HG02840 (cell line): Measurements from ENCODE around the gene PDE9A.

Experiments used
- ATAC-seq: cut with Tn5 transposase; IDR thresholded peaks from one replicate; pipeline ENCODE4 v1.9.1; 2021; ENCODE audit warnings: mild to moderate bottlenecking, moderate library complexity, moderate number of reproducible peaks; ENCODE audit not compliant: unreplicated experiment, low FRiP score

The PDE9A gene

DNA sequence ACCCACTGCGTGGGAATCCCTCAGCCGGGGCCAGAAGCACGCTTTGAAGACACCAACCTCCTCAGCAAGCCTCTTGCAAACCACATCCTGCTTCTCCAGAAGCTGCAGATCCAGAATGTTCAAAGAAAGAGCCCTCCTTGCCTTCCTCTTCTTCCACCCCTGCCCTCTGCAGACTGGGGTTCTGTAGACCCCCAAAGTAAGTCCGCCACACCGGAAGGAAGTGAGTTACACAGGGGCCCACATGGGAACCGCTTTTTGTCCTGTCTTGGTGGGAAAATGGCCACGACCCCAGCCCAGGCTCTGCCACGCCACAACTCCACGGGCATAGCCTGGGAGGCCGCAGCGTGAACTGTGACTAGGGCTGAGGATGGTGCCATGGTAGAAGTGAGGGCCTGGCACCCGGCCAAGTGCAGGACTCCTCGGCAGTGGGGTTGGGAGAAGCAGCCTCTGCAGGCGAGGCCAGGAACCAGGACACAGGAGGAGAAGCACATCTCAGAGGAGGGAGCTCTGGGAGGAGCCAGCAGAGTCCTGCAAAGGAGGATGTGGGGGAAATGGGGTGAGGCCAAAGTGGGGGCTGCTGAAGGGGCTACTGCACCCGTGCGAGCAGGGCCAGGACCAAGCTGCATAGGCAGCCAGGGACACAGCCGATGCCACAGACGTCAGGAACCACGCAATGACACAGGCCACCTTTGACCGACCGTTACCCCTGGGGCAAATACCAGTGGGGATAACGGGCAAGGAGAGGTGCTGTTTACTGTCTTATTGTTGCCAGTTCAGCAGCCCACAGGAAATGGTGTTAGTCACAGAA, 30.9 kb downstream of the PDE9A start:
- ATAC-seq: no peak

DNA sequence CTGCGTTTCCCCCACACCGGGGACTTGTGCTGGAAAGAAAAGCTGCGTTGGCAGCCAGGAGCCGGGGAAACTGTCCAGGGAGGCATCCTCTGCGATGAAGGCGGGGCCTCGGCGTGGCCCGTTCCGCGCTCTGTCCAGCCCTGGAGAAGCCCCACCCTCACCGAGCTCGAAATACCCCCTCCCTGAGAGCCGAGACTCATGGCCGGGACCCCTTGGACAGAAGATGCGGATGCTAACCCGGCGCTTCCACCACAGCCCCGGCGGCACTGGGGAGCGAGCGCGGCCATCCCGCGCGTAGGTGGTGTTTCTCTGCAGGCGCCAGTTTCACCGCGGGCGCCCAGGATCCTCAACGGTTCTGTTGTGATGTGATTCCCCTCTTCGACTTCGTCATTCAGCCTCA, 31.6 kb downstream of the PDE9A start:
- ATAC-seq: no peak

DNA sequence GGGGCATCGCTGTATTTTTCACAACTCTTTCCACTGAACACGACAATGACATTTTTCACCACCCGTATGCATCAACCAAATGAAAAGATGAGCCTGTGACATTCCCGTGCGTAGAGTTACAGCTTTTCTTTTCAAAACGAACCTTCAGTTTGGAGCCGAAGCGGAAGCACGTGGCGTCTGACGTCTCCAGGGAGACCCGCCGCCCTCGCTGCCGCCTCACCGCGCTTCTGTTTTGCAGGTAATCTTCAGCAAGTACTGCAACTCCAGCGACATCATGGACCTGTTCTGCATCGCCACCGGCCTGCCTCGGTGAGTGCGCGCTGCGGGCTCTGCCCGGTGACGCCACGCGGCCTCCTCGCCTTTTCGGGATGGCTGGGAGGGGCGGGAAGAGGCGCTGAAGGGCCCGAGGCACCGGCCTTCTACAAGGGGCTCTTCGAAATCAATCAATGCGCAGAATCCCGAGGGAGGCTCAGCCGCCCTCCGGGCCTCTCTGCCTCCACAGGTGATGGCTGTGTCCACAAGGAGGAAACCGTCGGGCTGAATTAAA, 32.6 kb downstream of the PDE9A start:
- no peak for ATAC-seq

DNA sequence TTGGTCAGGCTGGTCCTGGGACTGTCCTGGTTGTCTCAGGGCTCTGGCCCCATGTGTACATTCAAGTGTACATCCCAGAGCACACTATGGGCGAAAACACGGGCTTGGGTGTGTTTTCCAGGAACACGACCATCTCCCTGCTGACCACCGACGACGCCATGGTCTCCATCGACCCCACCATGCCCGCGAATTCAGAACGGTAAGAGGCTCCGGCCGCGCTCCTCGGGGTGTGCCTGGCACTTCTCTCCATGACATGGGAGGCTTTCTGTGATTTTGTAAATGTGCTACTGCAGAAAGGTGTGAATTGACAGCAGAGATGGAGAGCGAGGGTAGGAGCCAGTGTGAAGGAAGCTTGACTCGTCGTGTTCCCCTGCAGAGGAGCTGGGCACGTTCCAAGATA, 34.4 kb downstream of the PDE9A start:
- ATAC-seq: no peak

DNA sequence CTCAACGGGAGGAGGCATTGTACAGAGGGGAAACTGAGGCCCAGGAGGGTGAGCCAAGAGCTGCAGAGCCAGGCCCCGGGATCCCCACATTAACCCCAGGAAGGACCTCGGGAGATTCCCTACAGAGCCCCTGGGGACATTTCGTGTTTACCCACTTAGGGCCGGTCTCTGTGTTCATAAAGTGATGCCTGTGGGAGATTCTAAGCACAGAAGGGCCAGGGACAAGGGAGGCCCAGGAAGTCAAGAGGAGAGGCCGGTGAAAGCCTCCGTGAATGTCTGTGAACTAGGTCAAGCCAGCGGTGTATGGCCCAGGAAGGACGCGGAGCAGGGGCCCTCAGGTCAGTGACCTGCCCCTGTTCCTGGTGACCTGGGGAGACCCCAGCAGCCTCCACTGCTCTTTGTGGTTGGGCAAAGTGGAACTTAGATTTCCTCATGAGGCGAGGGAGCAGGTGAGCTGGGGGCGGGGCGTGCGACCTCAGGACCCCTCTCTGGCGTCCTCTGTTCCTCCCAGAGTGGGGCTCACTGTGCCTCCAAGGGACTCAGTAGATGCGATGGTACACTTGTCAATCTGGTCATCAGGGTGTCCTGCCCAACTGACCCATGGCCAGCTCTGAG, 34.9 kb downstream of the PDE9A start:
- ATAC-seq: no peak

DNA sequence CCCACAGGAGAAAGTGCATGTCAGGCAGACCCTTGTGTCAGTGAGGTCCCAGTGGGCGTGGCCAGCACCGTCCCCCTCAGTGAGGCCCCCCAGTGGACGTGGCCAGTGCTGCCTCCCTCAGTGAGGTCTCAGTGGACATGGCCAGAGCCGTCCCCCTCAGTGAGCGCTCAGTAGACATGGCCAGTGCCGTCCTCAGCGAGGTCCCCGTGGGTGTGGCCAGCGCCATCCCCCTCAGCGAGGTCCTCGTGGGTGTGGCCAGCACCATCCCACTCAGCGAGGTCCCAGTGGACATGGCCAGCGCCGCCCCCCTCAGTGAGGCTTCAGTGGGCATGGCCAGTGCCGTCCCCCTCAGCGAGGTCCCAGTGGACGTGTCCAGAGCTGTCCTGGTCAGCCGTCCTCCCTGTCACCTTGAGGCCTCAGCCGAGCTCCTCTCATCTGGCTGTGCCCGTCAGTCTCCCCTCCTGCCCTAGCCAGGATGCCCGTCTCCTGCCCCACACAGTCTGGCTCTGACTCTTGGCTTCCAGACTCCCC, 35.5 kb downstream of the PDE9A start:
- no peak for ATAC-seq

DNA sequence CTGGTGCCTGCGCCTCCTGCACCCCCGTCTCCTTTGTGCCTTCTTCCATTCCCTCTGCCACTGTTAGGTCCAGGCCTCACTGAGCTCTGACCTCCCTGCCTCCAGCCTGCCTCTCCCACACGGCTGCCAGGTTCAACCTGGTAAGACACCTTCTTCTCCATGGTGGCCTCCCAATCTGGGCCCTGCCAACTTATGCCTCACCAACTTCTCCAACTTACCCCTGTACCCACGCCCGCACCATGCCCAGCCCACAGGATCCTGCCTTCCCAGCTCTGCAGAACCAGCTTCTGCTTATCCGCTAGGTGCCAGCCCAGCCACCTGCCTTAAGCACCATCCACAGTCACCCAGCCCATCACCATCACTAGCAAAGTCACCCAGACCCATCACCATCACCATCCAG, 37.2 kb downstream of the PDE9A start:
- no peak for ATAC-seq

DNA sequence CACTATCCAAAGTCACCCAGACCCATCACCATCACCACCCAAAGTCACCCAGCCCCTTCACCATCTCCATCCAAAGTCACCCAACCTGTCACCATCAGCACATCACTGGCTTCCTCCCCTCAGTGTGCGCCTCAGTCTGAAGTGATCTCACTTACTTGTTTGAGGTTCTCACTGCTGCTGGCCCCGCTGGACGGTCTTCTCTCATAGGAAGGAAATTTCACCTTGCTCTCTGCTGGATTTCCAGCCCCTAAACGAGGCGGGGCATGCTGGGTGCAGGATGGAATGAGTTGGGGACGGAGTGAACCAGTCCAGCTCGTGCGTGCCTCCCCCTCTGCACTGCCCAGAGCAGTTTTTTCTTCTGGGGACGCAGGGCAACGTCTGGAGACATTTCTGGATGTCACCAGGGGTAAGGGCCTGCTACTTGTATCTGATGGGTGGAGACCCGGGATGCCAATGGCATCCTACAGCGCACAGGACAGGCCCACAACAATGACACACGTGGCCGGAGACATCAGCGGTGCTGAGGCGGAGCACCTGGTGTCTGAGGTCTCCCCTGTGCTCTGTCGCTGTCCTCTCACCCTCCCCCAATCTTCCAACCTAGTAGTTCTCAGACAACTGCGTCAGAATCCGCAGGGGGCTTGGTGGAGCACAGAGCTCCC, 38.6 kb downstream of the PDE9A start:
- no peak for ATAC-seq

DNA sequence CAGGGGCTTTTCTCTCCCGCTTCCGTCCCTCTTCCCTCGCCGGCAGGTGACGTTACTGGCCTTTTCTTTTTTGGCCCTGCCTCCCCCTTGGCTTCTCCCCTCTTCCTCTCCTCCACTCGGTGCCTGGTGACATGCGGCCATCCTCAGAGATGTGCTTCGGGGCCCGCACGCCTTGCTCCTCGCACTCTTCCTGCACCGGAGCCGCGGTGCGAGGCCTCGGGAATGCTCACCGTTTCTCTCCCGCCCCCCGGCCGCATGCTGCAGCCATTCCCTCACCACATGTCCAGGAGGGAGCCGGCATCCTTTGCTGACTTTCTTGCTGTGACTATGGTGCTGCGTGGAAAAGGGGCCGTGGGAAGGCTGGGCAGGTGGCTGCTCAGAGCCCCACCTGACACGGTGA, 39.3 kb downstream of the PDE9A start:
- no peak for ATAC-seq

DNA sequence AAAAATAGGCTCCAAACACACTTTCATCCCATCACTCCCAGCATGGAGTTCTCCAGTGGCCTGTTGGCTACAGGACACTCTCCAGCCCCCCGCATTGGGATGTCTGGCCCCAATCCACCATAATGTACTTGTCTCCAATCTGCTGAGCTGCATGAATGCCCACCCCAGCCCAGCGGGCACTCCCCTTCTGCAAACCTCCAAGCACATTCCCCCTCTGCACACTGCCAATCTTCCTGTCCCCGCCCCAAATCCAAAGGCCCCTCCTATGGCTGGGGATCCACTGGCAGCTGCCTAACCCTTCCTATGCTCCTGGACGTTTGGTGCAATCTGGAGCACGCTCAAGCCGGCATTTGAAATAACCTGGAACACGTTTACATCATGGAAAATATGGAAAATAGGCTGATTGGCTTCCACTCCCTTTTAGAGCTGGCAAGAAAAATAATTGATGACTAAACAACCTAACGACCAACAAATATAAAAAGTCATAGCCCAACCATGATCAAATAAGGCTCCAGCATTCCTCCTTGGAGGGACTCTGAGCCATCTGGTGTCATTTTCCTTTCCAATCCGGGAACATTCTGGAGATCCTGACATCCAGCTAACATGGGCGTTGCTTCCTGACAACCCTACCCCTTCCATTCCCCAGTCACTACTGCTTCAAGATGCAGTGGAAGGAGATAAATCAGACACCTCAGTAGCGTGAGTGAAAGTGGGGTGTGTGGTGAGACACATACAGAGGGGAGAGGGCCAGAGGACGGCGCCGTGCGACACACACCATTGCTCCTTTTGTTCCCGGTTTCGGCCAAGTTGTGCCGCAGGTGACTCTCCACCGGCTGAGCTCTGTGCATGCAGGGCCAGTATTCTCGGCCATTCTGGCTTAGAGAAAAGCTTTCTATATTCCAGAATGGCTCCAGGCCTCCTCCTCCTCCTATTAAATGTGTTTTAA, 41.6 kb downstream of the PDE9A start:
- ATAC-seq: no peak

DNA sequence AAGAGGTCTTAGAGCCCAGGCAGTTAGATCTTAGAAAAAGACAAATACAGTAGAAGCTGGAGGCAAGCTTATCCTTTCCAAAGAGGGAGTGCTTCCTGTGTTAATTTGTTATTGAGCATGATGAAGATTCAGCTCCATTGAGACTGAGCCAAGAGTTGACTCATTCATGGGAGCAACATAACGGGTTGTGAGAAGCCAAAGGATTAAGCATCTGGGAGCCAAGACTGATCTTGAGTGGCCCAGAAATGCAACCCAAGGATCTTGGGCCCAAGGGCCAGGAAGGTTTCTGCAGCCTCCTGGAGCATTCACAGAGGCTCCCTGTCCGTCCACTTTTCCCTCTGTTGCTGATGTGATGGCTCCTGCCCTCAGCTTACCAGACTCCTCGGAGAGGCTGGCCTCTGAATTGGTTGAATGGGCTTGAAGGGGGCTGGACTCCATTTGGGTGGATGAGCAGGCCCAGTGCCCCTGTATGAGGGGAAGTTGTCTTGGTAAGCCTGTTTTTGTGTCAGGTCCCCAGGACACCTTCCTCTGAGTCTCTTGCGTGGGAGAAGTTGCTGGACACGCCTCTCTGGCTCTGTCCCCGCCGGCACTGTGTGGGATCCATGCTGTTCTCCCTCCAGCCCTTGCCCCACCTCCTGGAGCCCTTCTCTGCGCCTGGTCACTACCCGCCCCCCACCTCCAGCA, 42.4 kb downstream of the PDE9A start:
- no peak for ATAC-seq

DNA sequence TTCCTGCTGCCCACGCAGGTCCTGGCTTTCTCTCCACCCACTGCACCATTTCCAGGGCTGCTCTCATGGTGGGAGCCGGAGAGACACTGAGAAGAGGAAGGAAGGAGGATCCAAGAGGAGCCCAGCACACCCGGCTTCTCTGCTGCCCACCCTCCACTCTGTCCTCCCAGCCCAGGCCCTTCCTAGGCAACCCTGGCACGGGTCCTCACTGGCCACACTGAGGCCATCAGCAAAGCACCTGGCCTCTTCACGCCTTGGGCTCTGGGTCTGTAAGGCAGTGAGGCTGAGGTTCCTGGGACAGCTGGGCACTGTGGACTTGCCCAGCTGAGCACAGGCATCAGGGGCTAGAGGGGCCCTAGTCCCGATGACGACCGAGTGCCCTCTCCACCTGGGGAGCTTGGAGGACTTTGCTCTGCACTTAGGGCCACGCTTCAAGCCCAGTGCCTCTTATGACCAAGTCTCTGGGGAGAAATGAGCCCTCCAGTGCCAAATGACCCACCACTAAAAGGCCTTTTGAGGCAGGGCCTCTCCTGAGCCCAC, 43.1 kb downstream of the PDE9A start:
- no peak for ATAC-seq

DNA sequence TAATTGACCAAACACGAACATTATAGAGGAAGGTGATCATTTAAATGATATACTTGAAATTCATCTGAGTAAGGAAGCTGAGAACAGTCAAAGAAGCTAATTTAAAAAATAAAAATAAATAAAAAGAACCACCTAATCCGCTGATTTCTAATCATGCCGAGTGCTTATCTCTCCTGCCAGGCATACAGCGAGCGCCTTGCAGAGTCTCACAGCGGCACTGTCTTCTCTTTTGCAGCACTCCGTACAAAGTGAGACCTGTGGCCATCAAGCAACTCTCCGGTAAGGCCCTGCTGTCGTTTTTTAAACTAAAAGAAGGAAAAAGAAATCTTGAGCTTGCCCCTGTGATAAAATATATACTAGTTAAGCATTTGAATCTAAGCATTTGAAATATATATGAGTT, 45.3 kb downstream of the PDE9A start:
- ATAC-seq: no peak

DNA sequence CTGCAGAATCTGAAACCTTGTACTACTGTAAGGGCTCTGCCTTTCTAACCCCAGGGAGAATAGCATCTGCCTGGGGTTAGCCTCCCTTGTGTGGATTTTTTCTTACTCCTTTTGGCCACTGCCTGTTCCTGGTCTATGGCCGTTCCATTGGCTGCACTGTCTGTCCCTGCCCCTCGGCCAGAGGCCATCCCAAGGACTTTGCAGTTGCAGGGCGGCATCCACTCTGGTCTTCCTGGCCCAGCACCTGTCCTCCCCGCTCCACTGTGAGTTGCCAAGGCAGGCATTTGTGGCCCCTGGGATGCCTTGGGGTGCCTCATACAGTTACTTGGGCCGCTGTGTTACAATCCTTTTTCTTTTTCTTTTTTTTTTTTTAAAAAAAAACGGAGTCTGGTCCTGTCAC, 45.8 kb downstream of the PDE9A start:
- no peak for ATAC-seq

DNA sequence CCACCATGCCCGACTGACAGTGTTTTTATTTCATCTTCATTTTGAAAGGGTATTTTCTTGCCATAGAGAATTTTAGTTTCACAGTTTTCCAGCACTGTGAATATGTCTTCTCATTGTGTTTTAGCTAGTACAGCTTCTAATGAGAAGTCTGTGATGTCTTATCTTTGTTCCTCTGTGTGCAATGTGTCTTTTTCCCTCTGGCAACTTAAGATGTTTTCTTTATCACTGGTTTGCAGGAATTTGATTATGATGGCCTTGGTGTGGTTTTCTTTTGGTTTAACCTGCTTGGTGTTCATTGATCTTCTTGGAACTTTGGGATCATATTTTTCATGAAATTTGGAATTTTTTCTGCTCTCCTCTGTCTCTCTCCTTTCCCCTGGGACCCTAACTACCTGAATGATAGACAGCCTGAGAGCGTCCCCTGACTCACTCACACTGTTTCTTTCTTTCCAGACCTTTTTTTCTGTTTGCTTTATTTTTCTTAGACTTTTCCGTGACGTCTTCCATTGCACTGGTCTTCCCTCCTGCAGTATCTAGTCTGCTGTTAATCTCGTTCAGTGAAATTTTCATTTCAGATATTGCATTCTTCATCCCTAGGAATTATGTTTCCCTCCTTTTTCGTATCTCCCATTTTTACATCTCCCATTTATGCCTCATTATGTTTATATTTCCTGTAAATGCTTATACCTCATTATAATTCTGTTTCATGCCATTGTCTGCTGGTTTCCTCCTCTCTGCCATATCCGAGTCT, 48.5 kb downstream of the PDE9A start:
- ATAC-seq: no peak

DNA sequence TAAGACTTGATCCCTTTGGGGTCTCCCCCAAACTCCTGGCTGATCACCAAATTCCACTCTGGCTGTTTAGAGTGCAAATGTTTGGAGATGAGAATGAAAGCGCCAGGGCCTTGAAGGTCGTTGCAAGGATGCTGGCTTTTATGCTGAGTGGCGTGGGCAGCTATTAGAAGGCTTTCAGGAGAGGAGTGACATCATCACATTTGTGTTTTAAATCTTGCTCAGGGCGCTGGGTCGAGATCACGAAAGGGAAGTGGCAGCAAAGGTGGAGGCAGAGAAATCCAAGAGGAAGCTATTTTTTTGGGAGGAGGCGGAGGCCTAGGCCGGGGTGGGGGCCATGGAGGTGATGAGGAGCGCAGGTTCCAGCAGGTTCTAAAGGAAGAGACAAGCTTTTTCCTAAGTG, 49.3 kb downstream of the PDE9A start:
- ATAC-seq: no peak

DNA sequence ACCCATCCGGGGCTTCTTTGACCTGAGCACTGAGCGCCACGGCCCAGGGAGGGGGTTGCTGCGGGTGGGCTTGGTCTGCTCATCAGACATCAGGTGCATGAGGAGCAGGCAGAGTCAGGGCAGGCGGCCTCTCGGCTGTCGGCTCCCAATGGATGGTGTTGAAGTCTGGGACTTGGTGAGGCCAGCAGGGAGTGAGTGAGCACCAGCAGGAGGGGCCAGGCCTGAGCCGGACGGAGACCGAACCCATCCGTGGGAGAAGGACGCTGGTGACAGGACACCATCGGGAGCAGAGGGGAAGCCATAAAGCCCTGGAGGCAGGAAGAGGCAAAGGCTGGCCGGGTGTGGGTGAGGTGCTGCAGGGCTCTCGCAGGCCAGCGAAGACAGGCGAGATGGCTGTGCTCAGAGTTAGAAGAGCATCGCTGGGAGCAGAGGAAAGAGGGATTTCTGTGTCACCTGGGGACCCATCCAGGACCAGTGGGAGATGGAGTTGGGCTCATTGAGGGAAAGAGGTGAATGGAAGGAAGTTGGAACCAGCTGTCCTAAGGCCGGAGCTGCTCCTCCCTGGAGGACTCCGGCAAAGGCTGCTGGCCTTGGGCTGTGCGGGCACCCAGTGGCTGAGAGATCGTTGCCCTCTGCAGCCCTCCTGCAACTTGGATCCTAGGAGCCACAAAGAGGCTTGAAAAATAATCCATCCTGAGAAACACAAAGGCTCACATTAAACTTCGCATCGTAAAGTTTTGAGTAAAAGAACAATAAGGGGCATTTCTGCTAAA, 49.9 kb downstream of the PDE9A start:
- ATAC-seq: no peak

DNA sequence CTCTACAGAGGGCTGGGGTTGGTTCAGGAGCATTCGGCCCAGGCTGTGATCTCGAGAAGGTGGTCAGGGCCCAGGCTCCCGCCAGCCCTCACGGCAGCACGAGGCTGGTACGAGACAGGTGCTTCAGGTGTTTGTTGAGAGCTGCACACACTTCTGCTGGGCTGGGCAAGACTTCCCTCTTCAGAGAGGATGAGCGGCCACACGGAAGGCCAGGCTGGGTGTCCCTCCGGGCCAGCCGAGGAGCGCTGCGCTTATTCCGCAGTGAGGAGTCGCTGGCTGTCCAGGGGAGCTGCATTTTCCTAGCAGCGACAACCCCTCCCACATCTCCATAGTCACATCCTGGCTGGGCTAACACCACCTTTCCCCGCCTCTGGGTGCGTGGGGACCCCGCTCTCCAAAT, 50.5 kb downstream of the PDE9A start:
- no peak for ATAC-seq
